Measurements from ENCODE around the gene UROS.

UROS gene

DNA sequence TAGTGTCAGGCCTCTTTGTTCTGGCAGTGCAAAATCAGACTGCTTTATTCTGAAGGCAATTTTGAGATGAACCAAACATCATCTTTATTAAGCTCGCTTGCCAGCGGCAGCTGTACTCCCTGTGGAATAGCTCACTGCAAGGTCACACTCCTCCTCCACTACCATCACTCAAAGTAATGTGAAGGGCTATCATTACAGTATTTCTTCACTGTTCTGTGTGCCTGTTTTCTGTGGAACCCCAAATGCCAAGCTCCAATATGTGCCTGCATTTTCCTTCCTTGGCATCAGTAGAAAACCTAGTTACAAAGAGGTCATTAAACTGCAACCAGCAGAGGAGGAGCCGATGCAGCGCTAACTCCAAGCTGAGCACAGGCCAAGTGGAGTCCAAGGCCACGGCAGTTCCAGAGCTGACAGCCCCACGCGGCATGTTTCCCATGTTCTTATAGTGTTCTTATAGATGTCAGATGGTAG is 21.7 kb upstream of the UROS start:
- no peaks in the 10 kb centered on the region for H3K27me3 Mint-ChIP-seq
- H3K9me3 Mint-ChIP-seq = no peaks in the 10 kb centered on the region
- peaks cover 38% of the 10 kb centered on the region for H3K36me3 Mint-ChIP-seq (ENCODE audit: low read depth)
- no peak overlapping the region for H3K4me3 Mint-ChIP-seq
- H3K27ac Mint-ChIP-seq = no peak overlapping the region
- H3K4me1 Mint-ChIP-seq (ENCODE audit: low read depth) = no peaks in the 10 kb centered on the region

DNA sequence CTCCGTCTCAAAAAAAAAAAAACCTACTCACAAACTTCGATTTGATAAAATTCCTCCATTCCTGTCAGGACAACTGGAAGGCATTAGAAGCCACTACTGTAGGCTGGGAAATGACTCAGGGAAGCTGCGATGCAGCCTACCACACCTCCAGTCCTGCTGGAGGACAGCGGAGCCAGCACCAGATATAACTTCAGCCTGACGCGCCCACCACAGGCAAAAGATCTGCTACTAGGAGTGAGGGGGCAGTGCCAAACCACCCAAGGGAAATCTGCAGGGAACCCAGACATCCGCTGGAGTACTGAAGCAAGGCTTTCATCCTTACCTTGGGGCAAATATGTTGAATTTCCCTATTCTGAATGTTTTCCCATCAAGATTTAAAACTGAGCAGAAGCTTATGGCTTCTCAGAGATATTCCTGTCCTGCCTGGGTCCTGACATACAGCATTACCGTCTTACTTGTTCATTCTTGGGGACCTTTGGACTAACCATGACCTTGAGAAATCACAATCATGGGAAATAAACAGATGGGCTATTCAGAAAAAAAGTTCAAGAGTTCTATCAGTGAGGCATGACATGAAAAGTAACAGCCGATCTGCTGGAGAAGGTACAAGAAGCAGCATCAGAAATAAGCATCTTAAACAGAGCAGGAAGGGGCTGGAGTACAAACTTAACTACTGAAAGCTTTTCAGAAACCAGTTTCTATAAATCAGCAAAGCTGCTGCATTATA is 20.7 kb upstream of the UROS start:
- peaks cover 38% of the 10 kb centered on the region for H3K36me3 Mint-ChIP-seq (ENCODE audit: low read depth)
- no peaks in the 10 kb centered on the region for H3K4me1 Mint-ChIP-seq (ENCODE audit: low read depth)
- no peaks in the 10 kb centered on the region for H3K9me3 Mint-ChIP-seq
- H3K4me3 Mint-ChIP-seq = no peak overlapping the region
- no peak overlapping the region for H3K27ac Mint-ChIP-seq
- no peaks in the 10 kb centered on the region for H3K27me3 Mint-ChIP-seq

DNA sequence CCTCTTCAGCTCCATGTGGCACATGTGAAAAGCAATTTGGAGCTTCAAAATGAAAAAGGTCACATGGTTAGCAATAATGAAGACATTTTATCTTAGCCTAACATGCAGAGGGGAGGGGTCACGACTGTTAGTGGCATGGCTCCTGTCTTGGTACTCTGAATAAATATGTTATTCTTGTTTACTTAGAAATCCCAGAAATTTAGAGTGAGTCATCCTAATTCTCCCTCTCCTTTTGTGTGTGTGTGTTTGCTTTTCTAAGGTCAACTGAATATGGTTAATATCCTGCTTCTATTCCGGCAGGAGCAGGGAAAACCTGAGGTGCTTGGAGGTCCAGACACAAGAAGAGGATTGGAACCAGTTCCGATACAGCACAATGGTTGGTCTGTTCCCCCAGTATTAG is 17.9 kb upstream of the UROS start:
- H3K27ac Mint-ChIP-seq = no peak overlapping the region
- no peaks in the 10 kb centered on the region for H3K9me3 Mint-ChIP-seq
- no peak overlapping the region for H3K4me3 Mint-ChIP-seq
- H3K4me1 Mint-ChIP-seq (ENCODE audit: low read depth) = no peaks in the 10 kb centered on the region
- H3K36me3 Mint-ChIP-seq (ENCODE audit: low read depth) = peaks cover 65% of the 10 kb centered on the region
- no peaks in the 10 kb centered on the region for H3K27me3 Mint-ChIP-seq

- H3K36me3 Mint-ChIP-seq (ENCODE audit: low read depth) = peaks cover 70% of the 10 kb centered on the region
- H3K9me3 Mint-ChIP-seq = no peaks in the 10 kb centered on the region
- H3K4me3 Mint-ChIP-seq = no peak overlapping the region
- H3K27me3 Mint-ChIP-seq = no peaks in the 10 kb centered on the region
- H3K27ac Mint-ChIP-seq = no peak overlapping the region
- no peaks in the 10 kb centered on the region for H3K4me1 Mint-ChIP-seq (ENCODE audit: low read depth)
These were observed 17.3 kb upstream of the UROS start for GRCh38 chr10:125840406-125840805.

- Mint-ChIP-seq H3K9me3 (no peaks in the 10 kb centered on the region), H3K4me3 (no peak overlapping the region), H3K27ac (peak overlapping the region; percentile 41), H3K27me3 (no peaks in the 10 kb centered on the region), H3K36me3 (ENCODE audit: low read depth) (peaks cover 72% of the 10 kb centered on the region), H3K4me1 (ENCODE audit: low read depth) (no peaks in the 10 kb centered on the region)
These were observed 15.9 kb upstream of the UROS start for GRCh38 chr10:125838802-125839575.

DNA sequence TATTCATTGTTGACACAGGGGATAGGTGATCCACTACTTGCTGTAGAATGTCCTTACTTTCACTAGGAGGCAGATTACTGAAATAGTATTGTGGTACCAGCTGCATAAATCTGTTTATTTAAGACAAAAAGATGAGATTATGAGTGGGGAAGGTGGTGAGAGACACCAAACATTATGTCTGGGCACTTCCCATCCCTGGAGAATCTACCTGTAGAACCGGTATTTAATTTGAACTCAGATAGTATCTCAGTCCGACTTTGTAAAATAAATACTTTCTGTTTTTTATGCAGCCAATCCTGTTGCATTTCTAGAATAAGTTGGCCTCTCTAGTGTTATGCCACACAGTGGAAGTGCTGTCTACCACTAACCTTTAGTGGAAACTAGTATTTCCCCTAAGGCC is 13.7 kb upstream of the UROS start:
- Mint-ChIP-seq H3K27me3 (no peaks in the 10 kb centered on the region), H3K36me3 (ENCODE audit: low read depth) (peaks cover 74% of the 10 kb centered on the region), H3K9me3 (no peaks in the 10 kb centered on the region), H3K4me1 (ENCODE audit: low read depth) (no peaks in the 10 kb centered on the region), H3K4me3 (no peak overlapping the region), H3K27ac (no peak overlapping the region)

DNA sequence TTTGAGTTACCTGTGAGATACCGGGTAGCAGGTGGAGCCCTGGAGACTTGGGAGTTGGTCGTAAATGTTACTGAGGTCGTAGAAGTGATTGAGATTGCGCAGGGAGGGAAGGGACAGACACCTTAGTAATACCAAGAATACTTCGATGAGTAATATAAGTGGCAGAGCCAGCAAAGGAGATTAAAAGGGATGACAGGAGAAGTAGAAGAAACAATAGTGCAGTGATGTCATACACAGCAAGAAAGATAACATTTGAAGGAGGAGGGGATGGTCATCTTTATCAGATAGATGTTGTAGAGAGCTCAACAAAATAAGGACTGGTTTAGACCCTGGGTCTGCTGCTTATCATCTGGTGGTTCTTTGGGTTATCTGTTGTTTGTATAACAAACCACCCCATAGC is 5.3 kb upstream of the UROS start:
- Mint-ChIP-seq H3K27me3 (no peaks in the 10 kb centered on the region), H3K4me1 (ENCODE audit: low read depth) (peaks cover 21% of the 10 kb centered on the region), H3K9me3 (no peaks in the 10 kb centered on the region), H3K36me3 (ENCODE audit: low read depth) (peaks cover 64% of the 10 kb centered on the region), H3K27ac (peak overlapping the region; percentile 1), H3K4me3 (no peak overlapping the region)

DNA sequence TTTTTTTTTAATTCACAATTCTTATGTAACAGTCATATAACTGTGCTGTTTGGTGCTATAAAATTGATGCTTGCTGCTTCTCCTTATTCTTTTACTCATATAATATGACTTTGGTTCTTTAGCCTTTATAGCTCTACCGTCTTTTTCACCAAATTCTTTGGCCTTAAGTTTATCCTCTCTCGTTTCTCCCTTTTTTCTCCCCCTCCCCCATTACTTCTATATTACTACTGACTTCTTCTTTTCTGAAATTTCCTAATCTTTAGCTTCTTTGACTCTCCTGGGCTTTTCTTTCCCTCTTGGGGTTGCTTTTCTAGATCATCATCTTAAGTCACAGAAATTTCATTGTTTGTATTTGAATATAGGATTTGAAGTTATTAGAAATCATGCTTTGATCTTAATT is 4.1 kb upstream of the UROS start:
- peaks cover 60% of the 10 kb centered on the region for H3K36me3 Mint-ChIP-seq (ENCODE audit: low read depth)

DNA sequence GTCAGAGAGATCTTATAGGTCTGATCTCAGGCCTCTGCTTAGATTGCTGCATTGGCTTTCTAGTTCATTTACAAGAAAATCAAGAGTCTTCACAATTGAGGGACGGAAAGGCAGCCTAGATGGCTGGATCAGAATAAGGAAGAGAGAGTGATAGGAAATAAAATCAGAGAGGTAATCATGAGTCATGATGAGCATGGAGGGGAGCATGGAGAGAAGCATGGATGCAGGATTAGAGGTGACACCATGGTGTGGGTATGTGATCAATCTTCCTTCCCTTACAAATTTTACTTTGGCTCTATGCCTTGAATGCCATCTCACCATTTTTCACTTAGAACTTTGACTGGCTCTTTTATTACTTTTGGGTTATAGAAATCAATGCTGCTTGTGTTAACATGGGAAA is 1.7 kb upstream of the UROS start:
- Mint-ChIP-seq H3K4me1 (ENCODE audit: low read depth) (peaks cover 44% of the 10 kb centered on the region), H3K27me3 (no peaks in the 10 kb centered on the region), H3K36me3 (ENCODE audit: low read depth) (peaks cover 41% of the 10 kb centered on the region), H3K9me3 (no peaks in the 10 kb centered on the region), H3K27ac (no peak overlapping the region), H3K4me3 (no peak overlapping the region)

More for the DNA sequence above, 4.1 kb upstream of the UROS start:
- no peaks in the 10 kb centered on the region for H3K27me3 Mint-ChIP-seq
- H3K9me3 Mint-ChIP-seq = no peaks in the 10 kb centered on the region
- H3K4me3 Mint-ChIP-seq = no peak overlapping the region
- peak overlapping the region; percentile 3 for H3K27ac Mint-ChIP-seq
- H3K4me1 Mint-ChIP-seq (ENCODE audit: low read depth) = peaks cover 22% of the 10 kb centered on the region

DNA sequence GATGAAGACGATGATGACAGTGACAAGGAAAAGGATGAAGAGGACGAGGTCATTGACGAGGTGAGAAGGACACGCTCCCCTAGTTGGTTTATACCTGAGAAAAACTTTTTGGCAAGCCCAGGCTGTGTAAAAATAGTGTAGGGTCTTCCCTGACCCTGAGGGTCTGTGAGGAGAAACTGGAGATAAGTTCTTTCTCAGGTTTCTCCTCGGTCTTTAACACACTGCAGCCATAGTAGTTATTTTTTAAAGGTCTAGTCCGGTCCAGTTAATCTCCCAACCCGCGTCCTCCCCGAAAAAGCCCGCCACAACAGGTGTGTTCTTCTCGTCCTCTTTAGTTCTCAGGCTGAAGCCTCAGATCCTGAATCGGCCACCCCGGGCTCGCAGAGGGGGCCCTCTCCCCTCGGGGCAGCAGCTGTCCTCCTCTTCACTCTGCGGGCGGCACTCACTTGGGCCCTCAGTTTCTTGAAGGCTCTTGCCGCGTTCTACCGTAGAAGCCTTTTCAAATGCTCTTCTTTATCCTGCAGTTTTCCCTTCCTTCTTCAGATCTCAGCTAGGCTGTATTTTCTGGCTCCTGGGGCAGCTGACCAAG is 699 bp upstream of the UROS start:
- Mint-ChIP-seq H3K4me1 (ENCODE audit: low read depth) (peaks cover 37% of the 10 kb centered on the region), H3K27ac (no peak overlapping the region), H3K4me3 (no peak overlapping the region), H3K27me3 (no peaks in the 10 kb centered on the region), H3K36me3 (ENCODE audit: low read depth) (peaks cover 31% of the 10 kb centered on the region), H3K9me3 (no peaks in the 10 kb centered on the region)

GRCh38 chr10:125820701-125821100 is 2.4 kb downstream of the UROS start:
- Mint-ChIP-seq H3K9me3 (no peaks in the 10 kb centered on the region), H3K4me1 (ENCODE audit: low read depth) (peaks cover 23% of the 10 kb centered on the region), H3K27me3 (no peaks in the 10 kb centered on the region), H3K27ac (peak overlapping the region; percentile 68), H3K4me3 (no peak overlapping the region), H3K36me3 (ENCODE audit: low read depth) (peaks cover 3% of the 10 kb centered on the region)

- Mint-ChIP-seq H3K4me1 (ENCODE audit: low read depth) (peaks cover 23% of the 10 kb centered on the region), H3K27me3 (no peaks in the 10 kb centered on the region), H3K36me3 (ENCODE audit: low read depth) (peaks cover 27% of the 10 kb centered on the region)
These were observed 5.6 kb downstream of the UROS start for GRCh38 chr10:125817337-125817946.

DNA sequence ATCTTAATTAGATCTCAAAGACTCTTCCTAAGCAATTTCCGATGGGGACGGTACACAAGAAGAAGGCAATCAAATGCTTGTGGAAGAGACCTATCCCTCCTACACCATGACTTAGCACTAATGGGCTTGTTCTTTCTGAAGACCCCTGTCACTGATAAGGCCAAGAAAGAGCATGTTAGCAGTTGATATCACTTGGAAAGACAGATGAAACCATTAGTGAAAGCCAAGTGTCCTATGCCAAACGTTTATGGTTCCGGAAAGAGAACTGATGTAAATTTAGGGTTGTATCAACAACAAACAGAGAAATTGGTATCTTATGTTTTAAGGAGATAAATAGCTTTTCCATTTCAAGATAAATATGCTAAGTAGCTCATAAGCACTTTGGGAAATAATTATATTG is 6.5 kb downstream of the UROS start:
- H3K4me1 Mint-ChIP-seq (ENCODE audit: low read depth) = peaks cover 16% of the 10 kb centered on the region
- H3K36me3 Mint-ChIP-seq (ENCODE audit: low read depth) = peaks cover 31% of the 10 kb centered on the region
- H3K9me3 Mint-ChIP-seq = no peaks in the 10 kb centered on the region
- no peak overlapping the region for H3K27ac Mint-ChIP-seq
- H3K27me3 Mint-ChIP-seq = no peaks in the 10 kb centered on the region
- no peak overlapping the region for H3K4me3 Mint-ChIP-seq

More at GRCh38 chr10:125817337-125817946, 5.6 kb downstream of the UROS start:
- Mint-ChIP-seq H3K4me3 (no peak overlapping the region), H3K9me3 (no peaks in the 10 kb centered on the region), H3K27ac (no peak overlapping the region)

DNA sequence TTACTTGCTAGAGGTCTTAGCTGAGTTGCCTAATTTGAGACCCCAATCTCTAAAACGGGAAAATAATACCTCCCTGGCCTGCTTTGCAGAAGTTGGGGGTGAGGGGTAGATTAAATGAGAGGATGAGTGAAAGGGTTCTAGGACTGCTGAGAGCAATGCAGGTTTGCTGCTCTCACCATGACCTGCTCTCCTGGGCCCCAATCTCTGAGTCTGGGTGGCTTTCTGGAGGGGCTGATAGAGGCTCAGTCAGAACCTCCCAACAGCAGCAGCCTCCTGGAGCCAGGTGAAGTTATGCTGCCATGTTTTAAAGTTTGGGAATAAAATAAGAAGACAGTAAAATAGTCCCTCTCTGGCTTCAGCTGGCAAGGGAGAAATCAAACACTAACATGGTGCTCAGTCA is 7.3 kb downstream of the UROS start:
- Mint-ChIP-seq H3K4me3 (no peak overlapping the region), H3K27ac (no peak overlapping the region), H3K9me3 (no peaks in the 10 kb centered on the region), H3K27me3 (no peaks in the 10 kb centered on the region), H3K4me1 (ENCODE audit: low read depth) (peaks cover 8% of the 10 kb centered on the region), H3K36me3 (ENCODE audit: low read depth) (peaks cover 35% of the 10 kb centered on the region)

All from stimulated activated naive CD8-positive, alpha-beta T cell treated with anti-CD3 and anti-CD28 coated beads, Interleukin-15, Interleukin-2, amounts not matched to agents 100 ng/mL and 50 ng/mL, for 24 hours (primary cell).